T-helper 17 cell (primary cell): ENCODE data around the gene GJB1. TPM values are rescaled to one million over a fixed set of nuclear protein-coding genes. Genes with fewer than 3 reads are reported as not detected.

ENCODE experiments used
- ATAC-seq: fragments of 150-1000 bp; cut with Tn5 transposase; 2 replicates; pipeline ENCODE4 v1.10.0; 2021; ENCODE audit warnings: mild to moderate bottlenecking, moderate library complexity
- DNase-seq, 3 donors: peaks; one replicate each; pipeline versions ENCODE4 v3.0.0 to v3.0.0-alpha.2; 2020 to 2021
- H3K9me3 ChIP-seq: one replicate; pipeline ENCODE4 v1.7.0; 2013; ENCODE audit warnings: low read length, mild to moderate bottlenecking; ENCODE audit not compliant: control insufficient read depth, poor library complexity, severe bottlenecking
- H3K27ac Mint-ChIP-seq: one replicate; pipeline ENCODE4 v1.8.0; 2022; ENCODE audit warnings: mild to moderate bottlenecking, moderate library complexity, mixed read lengths
- H3K27me3 Mint-ChIP-seq: one replicate; pipeline ENCODE4 v1.8.0; 2022; ENCODE audit warnings: mixed read lengths
- H3K36me3 Mint-ChIP-seq: one replicate; pipeline ENCODE4 v1.8.0; 2022; ENCODE audit warnings: low read depth, mixed read lengths
- H3K4me1 Mint-ChIP-seq: one replicate; pipeline ENCODE4 v1.8.0; 2022; ENCODE audit warnings: mild to moderate bottlenecking, mixed read lengths
- H3K4me3 Mint-ChIP-seq: one replicate; pipeline ENCODE4 v1.8.0; 2022; ENCODE audit warnings: mild to moderate bottlenecking, moderate library complexity, mixed read lengths
- total RNA-seq, 4 donors: library from RNA in 2 of 4; stranded (reverse) in 2 of 4; gene quantifications; one replicate each; pipeline ENCODE4 v1.2.3 and lab custom pipeline; 2022 to 2026

GJB1 gene
- total RNA-seq, 2 donors from 2014 or later = not detected

DNA sequence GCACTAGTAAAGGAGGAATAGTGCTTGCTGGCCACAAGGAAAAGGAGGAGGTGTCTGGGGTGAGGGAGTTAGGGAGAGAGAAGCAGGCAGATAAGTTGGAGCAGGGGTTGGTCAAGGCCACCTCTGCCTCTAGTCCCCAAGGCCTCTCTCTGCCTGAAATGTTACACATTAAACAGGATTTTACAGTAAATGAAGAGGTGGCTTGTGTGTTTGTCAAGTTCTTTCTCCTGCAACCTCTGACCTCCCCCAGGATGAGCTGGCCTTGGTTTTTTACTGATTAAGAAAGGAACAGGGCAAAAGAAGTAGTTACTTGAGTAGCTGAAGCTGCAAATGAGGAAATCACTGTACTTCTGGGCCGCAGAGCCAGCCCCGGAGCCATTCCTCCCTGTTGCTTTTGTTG lies 2.0 kb downstream of the GJB1 start:
- H3K36me3 Mint-ChIP-seq = no peaks in the 10 kb centered on the region
- no peak for ATAC-seq

DNA sequence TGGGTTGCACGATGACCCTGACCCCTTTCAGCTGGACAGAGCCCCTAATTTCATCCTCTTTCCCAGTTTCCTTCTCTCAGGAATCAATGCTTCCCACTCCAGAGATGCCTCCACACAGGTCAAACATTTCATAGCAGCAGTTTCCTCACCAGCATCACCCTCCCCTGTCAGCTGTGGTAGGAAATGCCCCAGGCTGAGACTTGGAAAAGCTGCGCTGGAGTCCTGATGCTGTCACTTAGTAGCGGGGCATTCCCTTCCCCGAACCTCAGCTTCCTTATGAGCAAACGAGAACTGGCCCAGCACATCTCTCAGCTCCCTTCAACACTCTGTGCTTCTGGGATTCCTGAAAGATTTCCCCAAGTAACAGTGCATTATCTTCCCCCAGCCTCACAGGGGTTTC lies 2.7 kb downstream of the GJB1 start:
- no peak for DNase-seq
- Mint-ChIP-seq H3K4me1 (no peaks in the 10 kb centered on the region), H3K36me3 (no peaks in the 10 kb centered on the region), H3K27me3 (no peaks in the 10 kb centered on the region), H3K4me3 (no peak overlapping the region), H3K27ac (no peak overlapping the region)
- H3K9me3 ChIP-seq = no peaks in the 10 kb centered on the region
- ATAC-seq = no peak

More for the DNA sequence above, 2.0 kb downstream of the GJB1 start:
- no peaks in the 10 kb centered on the region for H3K9me3 ChIP-seq
- DNase-seq = no peak
- Mint-ChIP-seq H3K4me1 (no peaks in the 10 kb centered on the region), H3K27ac (no peak overlapping the region), H3K27me3 (no peaks in the 10 kb centered on the region), H3K4me3 (no peak overlapping the region)

DNA sequence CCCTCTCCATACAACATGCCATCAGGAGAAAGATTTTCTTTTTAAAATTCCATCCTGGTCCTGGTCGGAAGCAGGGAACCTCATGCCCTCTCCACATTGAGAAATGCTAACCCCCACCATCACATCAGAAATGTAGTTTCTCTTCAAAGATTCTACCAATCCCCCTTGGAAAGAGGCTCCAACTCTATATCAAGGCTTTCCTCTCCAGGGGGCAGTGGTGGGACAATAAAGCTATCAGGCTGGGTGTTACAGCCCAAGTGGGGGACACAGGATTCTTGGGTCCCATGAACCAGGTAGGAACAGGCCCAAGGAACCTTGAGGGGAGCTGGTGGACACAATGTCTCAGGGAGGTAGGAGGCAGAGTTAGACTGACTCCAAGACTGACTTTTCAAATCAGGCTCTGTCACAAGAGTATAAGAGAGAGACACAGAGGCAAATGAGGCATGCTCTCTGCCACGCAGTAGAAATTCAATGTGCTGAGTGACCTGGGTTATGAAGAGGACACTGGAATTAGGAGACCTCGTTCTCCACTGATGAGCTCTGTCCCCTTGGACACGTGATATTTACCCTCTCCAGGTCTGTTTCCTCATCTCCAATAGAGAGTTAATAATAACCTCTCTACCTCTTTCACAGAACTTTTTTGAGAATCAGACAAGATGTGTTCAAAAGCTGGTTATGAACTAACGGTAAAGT lies 4.5 kb downstream of the GJB1 start:
- H3K9me3 ChIP-seq = no peaks in the 10 kb centered on the region
- no peak for DNase-seq
- no peak for ATAC-seq
- H3K4me1 Mint-ChIP-seq = no peaks in the 10 kb centered on the region
- H3K36me3 Mint-ChIP-seq = no peaks in the 10 kb centered on the region
- no peak overlapping the region for H3K27ac Mint-ChIP-seq
- H3K27me3 Mint-ChIP-seq = no peaks in the 10 kb centered on the region
- no peak overlapping the region for H3K4me3 Mint-ChIP-seq

DNA sequence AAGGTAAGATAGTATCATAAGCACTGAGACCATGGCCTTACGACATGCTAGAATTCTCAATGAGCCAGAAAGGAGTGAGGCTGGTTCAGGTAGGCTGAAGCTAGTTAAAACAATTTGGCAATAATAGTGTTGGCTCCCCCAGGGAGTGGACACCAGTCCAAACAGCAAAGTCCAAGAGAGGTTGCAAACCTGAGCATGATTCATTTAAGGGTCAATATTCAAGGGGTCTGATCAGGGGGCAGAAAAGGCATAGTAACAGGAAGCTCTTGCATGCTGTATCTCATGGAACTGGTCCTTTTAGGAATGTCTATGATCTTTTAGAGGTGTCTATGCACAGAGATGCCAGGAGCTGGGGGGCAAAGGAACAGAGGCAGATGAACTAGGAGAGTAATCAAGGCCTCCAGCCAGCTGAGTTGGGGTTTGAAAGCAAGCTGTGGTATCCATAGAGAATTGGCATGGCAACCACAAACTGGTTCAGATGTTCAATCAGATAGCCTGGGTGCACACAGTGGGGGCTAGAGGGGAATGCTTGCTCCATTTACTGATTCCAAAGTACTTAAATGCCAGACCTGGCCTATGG lies 5.1 kb downstream of the GJB1 start:
- DNase-seq (no peak), ATAC-seq (no peak)
- no peaks in the 10 kb centered on the region for H3K36me3 Mint-ChIP-seq
- H3K27me3 Mint-ChIP-seq = no peaks in the 10 kb centered on the region
- H3K27ac Mint-ChIP-seq = no peak overlapping the region
- no peaks in the 10 kb centered on the region for H3K9me3 ChIP-seq
- H3K4me3 Mint-ChIP-seq = no peak overlapping the region
- H3K4me1 Mint-ChIP-seq = no peaks in the 10 kb centered on the region

DNA sequence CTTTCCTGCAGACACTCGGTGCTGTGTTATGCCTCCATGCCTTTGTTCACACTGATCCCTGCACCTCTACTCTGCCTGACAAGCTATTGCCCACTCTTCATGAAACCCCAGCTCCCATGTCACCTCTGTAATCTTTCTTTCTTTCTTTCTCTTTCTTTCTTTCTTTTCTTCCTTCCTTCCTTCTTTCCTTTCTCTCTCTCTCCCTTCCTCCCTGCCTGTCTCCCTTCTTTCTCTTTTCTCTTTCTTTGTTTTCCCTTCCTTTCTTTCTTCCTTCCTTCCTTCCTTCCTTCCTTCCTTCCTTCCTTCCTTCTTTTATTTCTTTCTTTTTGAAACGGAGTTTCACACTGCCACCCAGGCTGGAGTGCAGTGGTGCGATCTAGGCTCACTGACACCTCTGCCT lies 12.5 kb downstream of the GJB1 start:
- no peak for DNase-seq
- Mint-ChIP-seq H3K27ac (no peak overlapping the region), H3K36me3 (no peaks in the 10 kb centered on the region), H3K4me1 (no peaks in the 10 kb centered on the region), H3K27me3 (no peaks in the 10 kb centered on the region), H3K4me3 (no peak overlapping the region)
- no peak for ATAC-seq
- H3K9me3 ChIP-seq = no peaks in the 10 kb centered on the region

DNA sequence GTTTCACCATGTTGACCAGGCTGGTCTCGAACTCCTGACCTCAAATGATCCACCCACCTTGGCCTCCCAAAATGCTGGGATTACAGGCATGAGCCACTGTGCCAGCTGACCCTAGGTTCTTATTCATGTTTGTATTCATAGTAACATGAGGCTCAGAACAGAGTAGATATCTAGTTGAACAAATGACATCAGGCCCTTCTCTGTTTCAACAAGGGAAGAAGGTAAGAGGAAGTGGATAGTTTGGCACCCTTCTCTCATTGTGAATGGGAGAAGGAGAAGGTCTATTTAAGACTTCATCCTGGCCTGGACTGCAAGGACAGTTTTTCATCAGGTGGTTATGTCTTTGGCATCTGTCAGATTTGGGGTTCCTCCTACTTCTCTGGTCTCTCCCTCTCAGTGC lies 13.8 kb downstream of the GJB1 start:
- DNase-seq (no peak), ATAC-seq (no peak)
- Mint-ChIP-seq H3K27ac (no peak overlapping the region), H3K27me3 (no peaks in the 10 kb centered on the region), H3K4me1 (no peaks in the 10 kb centered on the region), H3K4me3 (no peak overlapping the region), H3K36me3 (no peaks in the 10 kb centered on the region)
- no peaks in the 10 kb centered on the region for H3K9me3 ChIP-seq

DNA sequence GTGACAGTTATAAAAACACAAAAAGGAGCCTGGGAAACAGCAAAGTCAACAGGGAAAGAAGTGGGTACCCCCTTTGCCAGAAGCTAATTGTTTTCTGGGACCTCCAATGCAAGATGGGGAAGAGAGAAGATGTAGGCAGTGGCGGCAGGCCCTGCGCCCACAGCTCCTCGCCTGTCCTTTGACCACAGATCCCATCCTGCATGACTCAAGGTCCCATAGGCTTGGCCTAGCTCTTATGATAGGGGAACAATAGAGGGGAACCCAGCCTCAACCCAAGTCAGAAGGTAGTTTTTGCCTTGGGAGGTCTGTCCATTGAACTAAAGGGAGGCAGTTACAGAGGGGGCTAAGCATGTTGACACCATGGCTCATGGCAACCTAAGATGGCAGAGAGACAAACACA lies 16.8 kb downstream of the GJB1 start:
- Mint-ChIP-seq H3K27me3 (no peaks in the 10 kb centered on the region), H3K4me3 (no peak overlapping the region), H3K4me1 (no peaks in the 10 kb centered on the region), H3K27ac (no peak overlapping the region), H3K36me3 (peaks cover 3% of the 10 kb centered on the region)
- ATAC-seq = no peak
- no peaks in the 10 kb centered on the region for H3K9me3 ChIP-seq
- no peak for DNase-seq

DNA sequence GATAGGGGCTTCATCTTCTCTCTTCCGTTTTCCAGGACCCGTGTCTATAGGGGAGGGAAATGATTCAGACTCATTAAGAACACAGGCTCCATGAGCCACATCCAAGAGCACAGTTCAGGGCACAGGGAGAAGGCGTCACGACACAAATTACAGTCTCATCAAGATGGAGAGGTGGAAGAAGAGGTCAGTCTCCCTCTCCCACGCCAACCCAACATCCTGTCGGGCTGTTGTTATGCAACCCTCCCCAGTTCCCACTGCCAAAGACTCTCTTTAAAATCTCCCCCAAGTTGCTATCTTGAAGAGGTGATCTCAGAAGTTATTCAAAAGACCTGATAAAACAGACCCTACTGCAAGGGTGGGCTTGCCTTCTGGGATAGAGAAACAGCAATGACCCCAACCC lies 18.3 kb downstream of the GJB1 start:
- no peak overlapping the region for H3K27ac Mint-ChIP-seq
- DNase-seq = no peak
- no peak for ATAC-seq
- peaks cover 6% of the 10 kb centered on the region for H3K36me3 Mint-ChIP-seq
- no peaks in the 10 kb centered on the region for H3K27me3 Mint-ChIP-seq
- no peaks in the 10 kb centered on the region for H3K9me3 ChIP-seq
- no peaks in the 10 kb centered on the region for H3K4me1 Mint-ChIP-seq
- H3K4me3 Mint-ChIP-seq = no peak overlapping the region

DNA sequence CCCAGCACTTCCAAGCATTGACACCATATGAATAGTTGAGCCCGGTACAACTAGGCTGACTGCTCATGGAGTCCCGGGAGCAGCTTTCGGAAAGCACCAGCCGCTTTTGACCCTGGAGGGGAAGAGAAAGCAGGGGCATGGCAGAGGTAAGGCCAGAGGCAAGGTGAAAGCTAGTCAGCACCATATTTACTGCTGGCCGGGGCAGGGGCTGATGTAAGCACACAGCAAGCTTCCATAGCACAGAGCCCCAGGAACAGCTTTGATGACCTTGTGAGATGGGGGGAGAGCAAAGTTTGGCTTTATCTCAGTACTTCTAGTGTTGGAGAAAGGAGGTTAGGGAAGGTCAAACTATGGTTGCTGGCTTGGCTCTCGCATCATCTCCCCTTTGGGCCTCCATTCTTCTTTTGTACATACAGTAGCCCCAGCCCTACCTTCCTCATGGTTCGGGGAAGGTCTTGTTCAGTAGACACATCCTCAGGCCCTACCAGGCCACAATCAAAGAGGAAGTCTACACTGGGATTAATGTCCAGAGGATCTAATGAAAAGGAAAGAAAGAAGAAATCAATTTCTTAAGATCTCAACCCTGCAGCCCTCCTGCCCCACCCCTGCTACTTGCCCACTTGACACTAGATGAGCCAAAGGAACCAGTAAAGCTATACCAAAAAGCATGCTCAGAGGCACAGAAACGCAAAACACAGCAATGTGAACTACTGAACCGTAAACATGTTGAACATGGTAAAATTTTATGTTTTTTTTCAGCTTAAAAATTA lies 21.5 kb downstream of the GJB1 start:
- no peaks in the 10 kb centered on the region for H3K9me3 ChIP-seq
- H3K4me3 Mint-ChIP-seq = no peak overlapping the region
- ATAC-seq (no peak), DNase-seq (no peak)
- H3K27ac Mint-ChIP-seq = no peak overlapping the region
- H3K27me3 Mint-ChIP-seq = no peaks in the 10 kb centered on the region
- H3K4me1 Mint-ChIP-seq = no peaks in the 10 kb centered on the region
- peaks cover 8% of the 10 kb centered on the region for H3K36me3 Mint-ChIP-seq

DNA sequence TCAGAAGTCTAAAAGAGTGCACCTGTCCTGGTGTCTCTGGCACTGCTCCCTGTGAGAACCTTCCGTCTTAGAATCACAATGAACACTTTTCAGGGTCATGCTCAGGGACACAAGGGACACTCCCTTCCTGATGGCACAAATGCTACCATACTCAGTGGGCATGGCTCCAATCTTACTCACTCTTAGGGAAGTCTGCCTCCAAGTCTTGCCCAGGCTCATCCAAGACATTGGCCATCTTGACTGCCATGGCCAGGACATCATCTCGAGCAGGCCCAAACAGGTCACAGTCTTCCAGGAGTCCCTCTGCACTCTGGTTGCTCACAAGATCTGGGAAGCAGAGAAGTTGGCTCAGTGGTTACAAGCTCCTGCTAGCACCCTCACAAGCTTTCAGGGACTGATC lies 22.1 kb downstream of the GJB1 start:
- ATAC-seq (no peak), DNase-seq (no peak)
- Mint-ChIP-seq H3K27ac (no peak overlapping the region), H3K27me3 (no peaks in the 10 kb centered on the region), H3K36me3 (peaks cover 8% of the 10 kb centered on the region), H3K4me1 (peaks cover 1% of the 10 kb centered on the region), H3K4me3 (no peak overlapping the region)
- no peaks in the 10 kb centered on the region for H3K9me3 ChIP-seq

DNA sequence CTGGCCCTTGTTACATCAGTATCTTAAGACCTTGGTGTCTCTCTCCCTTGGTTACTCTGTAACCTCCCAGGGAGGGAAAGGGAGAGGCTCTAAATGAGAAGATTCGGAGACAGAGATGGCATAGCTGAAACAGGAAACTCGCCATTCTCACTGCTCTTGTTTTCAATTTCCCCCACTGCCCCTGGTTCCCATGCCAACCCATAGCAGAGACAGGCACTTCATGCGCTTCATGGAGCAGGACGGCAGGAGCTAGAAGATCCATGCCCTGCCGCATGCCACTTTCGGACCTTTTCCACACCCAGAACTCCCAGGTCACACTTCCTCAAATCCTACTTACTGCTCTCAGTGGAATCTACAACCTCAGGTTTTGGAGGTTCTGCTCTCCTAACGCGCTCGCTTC lies 27.8 kb downstream of the GJB1 start:
- H3K9me3 ChIP-seq = no peaks in the 10 kb centered on the region
- peaks cover 3% of the 10 kb centered on the region for H3K36me3 Mint-ChIP-seq
- H3K27me3 Mint-ChIP-seq = no peaks in the 10 kb centered on the region
- no peak overlapping the region for H3K27ac Mint-ChIP-seq
- DNase-seq (no peak), ATAC-seq (no peak)
- no peak overlapping the region for H3K4me3 Mint-ChIP-seq
- peaks cover 15% of the 10 kb centered on the region for H3K4me1 Mint-ChIP-seq

DNA sequence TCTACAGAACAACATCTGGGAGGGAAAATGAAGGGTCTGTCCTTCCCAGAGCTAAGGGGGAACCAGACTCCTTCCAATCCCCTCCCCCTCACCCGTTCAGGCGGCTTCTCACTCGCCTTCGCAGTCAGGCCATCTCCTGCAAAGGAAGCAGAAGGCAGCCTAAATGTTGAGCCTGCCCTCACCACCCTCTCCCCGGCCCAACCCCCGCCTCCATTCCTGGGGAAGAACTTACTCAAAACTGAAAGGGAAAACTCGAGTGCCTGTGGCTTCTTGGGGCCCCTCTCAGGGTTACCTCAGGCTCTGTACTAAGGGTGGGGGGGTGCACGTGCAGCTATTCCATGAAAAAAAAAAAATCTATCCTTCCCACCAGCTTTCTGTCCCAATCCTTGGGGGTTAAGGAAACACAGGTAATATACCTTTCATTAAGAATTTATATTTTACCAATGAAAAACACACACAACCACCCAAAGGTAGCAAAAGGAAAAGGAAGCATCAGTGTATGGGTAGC lies 28.5 kb downstream of the GJB1 start:
- H3K27ac Mint-ChIP-seq = no peak overlapping the region
- peaks cover 3% of the 10 kb centered on the region for H3K36me3 Mint-ChIP-seq
- H3K4me3 Mint-ChIP-seq = no peak overlapping the region
- no peaks in the 10 kb centered on the region for H3K9me3 ChIP-seq
- no peak for DNase-seq
- no peaks in the 10 kb centered on the region for H3K27me3 Mint-ChIP-seq
- peaks cover 15% of the 10 kb centered on the region for H3K4me1 Mint-ChIP-seq
- ATAC-seq = no peak

DNA sequence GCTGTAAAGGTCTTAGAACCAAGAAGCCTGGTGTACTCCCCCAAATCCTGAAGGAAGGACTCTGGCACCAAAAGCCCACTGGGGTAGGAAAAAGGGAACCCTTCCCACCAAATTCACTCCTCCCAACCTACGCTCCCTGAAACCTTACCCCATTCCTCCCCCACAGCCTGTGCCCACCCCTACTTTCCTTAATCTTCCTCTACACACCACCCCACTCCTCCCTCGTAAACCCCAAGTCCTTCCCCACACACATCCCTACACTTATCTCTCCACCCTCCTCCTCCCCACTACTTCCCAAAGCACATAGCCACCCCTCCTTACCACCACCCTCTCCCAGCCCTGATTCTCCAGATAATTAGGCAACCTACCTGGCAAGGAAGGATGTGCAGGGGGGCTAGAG lies 29.2 kb downstream of the GJB1 start:
- peaks cover 3% of the 10 kb centered on the region for H3K36me3 Mint-ChIP-seq
- no peak overlapping the region for H3K4me3 Mint-ChIP-seq
- no peak for ATAC-seq
- H3K27me3 Mint-ChIP-seq = no peaks in the 10 kb centered on the region
- H3K27ac Mint-ChIP-seq = no peak overlapping the region
- no peaks in the 10 kb centered on the region for H3K9me3 ChIP-seq
- DNase-seq = no peak
- peaks cover 15% of the 10 kb centered on the region for H3K4me1 Mint-ChIP-seq
